BLaER1 (cell line): Measurements from ENCODE around the gene EIF4G1.

ENCODE experiments used
- H3K27ac ChIP-seq: shearing (Covaris generic); formaldehyde crosslinking; 2 replicates; pipeline ENCODE4 v1.8.1; 2022
- H3K27me3 ChIP-seq: shearing (Covaris generic); formaldehyde crosslinking; 2 replicates; pipeline ENCODE4 v1.8.1; 2022
- H3K36me3 ChIP-seq: shearing (Covaris generic); formaldehyde crosslinking; 2 replicates; pipeline ENCODE4 v1.8.1; 2022
- H3K4me1 ChIP-seq: shearing (Covaris generic); formaldehyde crosslinking; 2 replicates; pipeline ENCODE4 v1.8.1; 2022
- H3K4me2 ChIP-seq: shearing (Covaris generic); formaldehyde crosslinking; 2 replicates; pipeline ENCODE4 v1.8.1; 2022
- H3K4me3 ChIP-seq: shearing (Covaris generic); formaldehyde crosslinking; 2 replicates; pipeline ENCODE4 v1.8.1; 2022
- H3K9ac ChIP-seq: shearing (Covaris generic); formaldehyde crosslinking; 2 replicates; pipeline ENCODE4 v1.8.1; 2022
- H3K9me3 ChIP-seq: shearing (Covaris generic); formaldehyde crosslinking; 2 replicates; pipeline ENCODE4 v1.8.1; 2022
- H4K20me1 ChIP-seq: shearing (Covaris generic); formaldehyde crosslinking; 2 replicates; pipeline ENCODE4 v1.8.1; 2022
- Cebpa-rat ChIP-seq: shearing (Covaris generic); IDR thresholded peaks from 2 replicates; pipeline ENCODE4 v1.8.1; 2022

EIF4G1 gene

GRCh38 chr3:184348057-184348382 is 33.6 kb downstream of the EIF4G1 start:
- Histone ChIP-seq H3K27ac (no peak overlapping the region), H3K4me2 (no peak overlapping the region), H3K4me1 (peaks cover 5% of the 10 kb centered on the region; the same call in 1 of the 2 replicates), H3K9me3 (no peaks in the 10 kb centered on the region), H3K9ac (no peak overlapping the region), H3K4me3 (no peak overlapping the region), H3K36me3 (peaks cover 69% of the 10 kb centered on the region), H4K20me1 (peaks cover 8% of the 10 kb centered on the region; the same call in 1 of the 2 replicates), H3K27me3 (no peaks in the 10 kb centered on the region)
- no peak for TF ChIP-seq Cebpa-rat

DNA sequence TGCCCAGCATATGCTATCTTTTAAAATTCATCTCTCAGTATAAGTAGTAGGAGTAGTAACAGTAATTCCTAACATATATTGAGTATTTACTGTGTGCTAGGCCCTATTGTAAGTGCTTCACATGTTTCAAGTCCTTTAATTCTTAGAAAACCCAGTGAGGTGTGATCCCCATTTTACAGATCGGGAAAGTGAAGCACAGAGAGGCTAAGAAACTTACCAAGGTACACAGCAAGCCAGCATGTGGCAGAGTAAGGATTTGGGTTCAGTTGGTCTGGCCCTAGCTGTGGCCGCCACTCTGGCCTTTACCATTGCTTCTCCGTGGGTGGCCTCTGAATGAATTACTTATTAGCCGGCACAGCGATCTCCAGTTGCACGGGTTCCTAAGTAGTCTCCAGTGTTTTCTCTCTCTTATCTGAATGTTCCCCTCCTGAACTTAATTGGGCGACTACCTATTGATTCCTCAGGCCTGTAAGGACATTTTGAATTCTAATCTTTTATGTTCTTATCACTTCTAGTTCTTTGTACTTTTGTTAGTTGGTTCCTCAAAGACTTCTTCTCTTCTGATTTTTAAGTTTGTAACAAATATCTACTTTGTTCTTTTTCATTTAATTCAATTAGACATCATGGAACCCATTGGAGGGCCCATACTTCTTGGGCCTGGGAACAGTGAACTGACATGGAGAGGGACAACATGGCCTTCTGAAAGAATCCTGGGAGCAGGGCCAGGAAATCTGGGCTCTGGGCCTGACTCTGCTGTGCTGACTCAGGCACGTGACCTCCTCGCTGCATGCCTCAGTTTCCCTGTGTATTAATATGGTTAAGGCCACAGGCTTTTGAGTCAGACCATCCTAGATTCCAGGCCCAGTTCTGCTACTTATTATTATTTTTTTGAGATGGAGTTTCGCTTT is 35.4 kb downstream of the EIF4G1 start:
- no peak overlapping the region for H3K4me2 ChIP-seq
- H3K27me3 ChIP-seq, result no peaks in the 10 kb centered on the region
- peaks cover 66% of the 10 kb centered on the region for H3K36me3 ChIP-seq
- peaks cover 5% of the 10 kb centered on the region; the same call in 1 of the 2 replicates for H3K4me1 ChIP-seq
- H3K4me3 ChIP-seq, result no peak overlapping the region
- no peak overlapping the region for H3K9ac ChIP-seq
- H3K9me3 ChIP-seq, result no peaks in the 10 kb centered on the region
- no peak overlapping the region for H3K27ac ChIP-seq
- no peak for TF ChIP-seq Cebpa-rat
- peaks cover 8% of the 10 kb centered on the region; the same call in 1 of the 2 replicates for H4K20me1 ChIP-seq

DNA sequence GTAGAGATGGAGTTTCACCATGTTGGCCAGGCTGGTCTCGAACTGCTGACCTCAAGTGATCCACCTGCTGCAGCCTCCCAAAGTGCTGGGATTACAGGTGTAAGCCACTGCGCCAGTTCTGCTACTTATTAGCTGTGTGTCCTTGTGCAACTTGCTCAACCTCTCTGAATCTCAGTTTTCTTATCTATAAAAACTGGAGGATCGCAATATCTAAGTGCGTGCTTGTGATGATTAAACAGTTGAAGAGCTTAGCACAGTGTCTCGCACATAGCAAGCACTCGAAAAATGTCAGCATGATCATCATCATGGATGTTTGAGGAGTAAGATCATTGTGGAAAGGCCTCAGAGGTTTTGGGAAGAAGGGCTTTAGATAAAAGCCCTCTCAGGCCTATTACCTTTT is 36.2 kb downstream of the EIF4G1 start:
- Histone ChIP-seq H3K4me2 (no peak overlapping the region), H3K4me1 (0 out of 2 replicates have a peak, but pooled peaks cover under 1% of the 10 kb centered on the region), H3K4me3 (no peak overlapping the region), H3K27ac (no peak overlapping the region), H3K9me3 (no peaks in the 10 kb centered on the region), H3K27me3 (no peaks in the 10 kb centered on the region), H3K36me3 (peaks cover 72% of the 10 kb centered on the region), H3K9ac (no peak overlapping the region), H4K20me1 (peaks cover 8% of the 10 kb centered on the region; the same call in 1 of the 2 replicates)
- no peak for TF ChIP-seq Cebpa-rat

- peak overlapping the region; percentile 13; the same call in 1 of the 2 replicates for H3K9ac ChIP-seq
- H4K20me1 ChIP-seq, result no peaks in the 10 kb centered on the region
- H3K4me2 ChIP-seq, result no peak overlapping the region
- H3K9me3 ChIP-seq, result no peaks in the 10 kb centered on the region
- no peaks in the 10 kb centered on the region for H3K27me3 ChIP-seq
- peaks cover 73% of the 10 kb centered on the region for H3K36me3 ChIP-seq
- H3K27ac ChIP-seq, result no peak overlapping the region
- H3K4me1 ChIP-seq, result no peaks in the 10 kb centered on the region
- H3K4me3 ChIP-seq, result no peak overlapping the region
- no peak for TF ChIP-seq Cebpa-rat
Measured at GRCh38 chr3:184351511-184352148, 37.2 kb downstream of the EIF4G1 start.

- H3K27ac ChIP-seq, result no peak overlapping the region
- peaks cover 74% of the 10 kb centered on the region for H3K36me3 ChIP-seq
- H3K9ac ChIP-seq, result peak overlapping the region; percentile 13; the same call in 1 of the 2 replicates
- no peaks in the 10 kb centered on the region for H3K4me1 ChIP-seq
- TF ChIP-seq Cebpa-rat, result no peak
- H3K4me2 ChIP-seq, result no peak overlapping the region
- H3K9me3 ChIP-seq, result no peaks in the 10 kb centered on the region
- H3K27me3 ChIP-seq, result no peaks in the 10 kb centered on the region
- H3K4me3 ChIP-seq, result no peak overlapping the region
- H4K20me1 ChIP-seq, result no peaks in the 10 kb centered on the region
Measured at GRCh38 chr3:184352149-184352785, 37.9 kb downstream of the EIF4G1 start.

DNA sequence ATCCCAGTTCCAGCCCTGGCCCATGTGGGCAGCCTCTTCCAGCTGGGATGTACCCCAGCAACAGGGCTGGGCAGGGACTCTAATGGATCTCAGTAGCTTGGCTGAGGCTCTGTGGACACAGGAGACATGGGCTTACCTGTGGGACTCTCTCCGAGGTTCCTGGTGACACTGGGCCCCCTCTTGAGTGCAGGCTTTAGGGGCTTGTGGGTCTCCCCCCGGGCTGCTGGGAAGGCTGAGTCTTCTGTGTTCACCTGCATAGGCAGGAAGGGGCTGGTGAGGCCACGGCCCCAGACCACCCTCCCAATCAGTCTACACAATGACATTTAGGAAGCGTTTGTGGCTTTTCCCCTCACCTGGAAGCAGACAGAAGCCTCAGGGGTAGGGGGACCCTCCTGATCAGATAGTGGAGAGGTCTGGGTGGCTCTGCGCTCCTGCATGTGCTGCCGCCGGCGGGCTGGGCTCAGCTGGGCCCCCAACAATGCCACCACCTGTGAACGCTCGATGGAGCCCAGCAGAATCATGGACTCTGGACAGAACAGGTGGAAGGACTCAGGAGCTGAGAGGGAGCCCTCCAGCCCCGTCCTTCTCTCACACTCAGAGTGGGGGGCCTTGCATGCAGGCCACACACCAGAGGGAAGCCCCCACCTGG is 38.6 kb downstream of the EIF4G1 start:
- peaks cover 76% of the 10 kb centered on the region for H3K36me3 ChIP-seq
- H3K4me3 ChIP-seq, result no peak overlapping the region
- H3K4me1 ChIP-seq, result no peaks in the 10 kb centered on the region
- TF ChIP-seq Cebpa-rat, result no peak
- no peak overlapping the region for H3K4me2 ChIP-seq
- H3K9ac ChIP-seq, result no peak overlapping the region
- H3K27ac ChIP-seq, result no peak overlapping the region
- no peaks in the 10 kb centered on the region for H3K9me3 ChIP-seq
- H4K20me1 ChIP-seq, result no peaks in the 10 kb centered on the region
- no peaks in the 10 kb centered on the region for H3K27me3 ChIP-seq

- Histone ChIP-seq H3K9ac (no peak overlapping the region), H3K27me3 (no peaks in the 10 kb centered on the region), H3K4me2 (no peak overlapping the region), H3K4me3 (no peak overlapping the region), H4K20me1 (no peaks in the 10 kb centered on the region), H3K4me1 (no peaks in the 10 kb centered on the region), H3K27ac (no peak overlapping the region), H3K36me3 (peaks cover 81% of the 10 kb centered on the region), H3K9me3 (no peaks in the 10 kb centered on the region)
- TF ChIP-seq Cebpa-rat, result no peak
Measured at GRCh38 chr3:184353546-184353941, 39.1 kb downstream of the EIF4G1 start.

GRCh38 chr3:184354121-184354728 is 39.8 kb downstream of the EIF4G1 start:
- Histone ChIP-seq H3K9ac (no peak overlapping the region), H3K27ac (no peak overlapping the region), H4K20me1 (no peaks in the 10 kb centered on the region), H3K9me3 (no peaks in the 10 kb centered on the region), H3K4me3 (no peak overlapping the region), H3K27me3 (no peaks in the 10 kb centered on the region), H3K4me2 (no peak overlapping the region), H3K4me1 (no peaks in the 10 kb centered on the region), H3K36me3 (peaks cover 82% of the 10 kb centered on the region)
- TF ChIP-seq Cebpa-rat, result no peak

GRCh38 chr3:184354754-184355153 is 40.3 kb downstream of the EIF4G1 start:
- H3K9ac ChIP-seq, result no peak overlapping the region
- no peak for TF ChIP-seq Cebpa-rat
- peaks cover 77% of the 10 kb centered on the region for H3K36me3 ChIP-seq
- H3K27me3 ChIP-seq, result no peaks in the 10 kb centered on the region
- no peak overlapping the region for H3K4me3 ChIP-seq
- H3K27ac ChIP-seq, result no peak overlapping the region
- H4K20me1 ChIP-seq, result no peaks in the 10 kb centered on the region
- no peak overlapping the region for H3K4me2 ChIP-seq
- no peaks in the 10 kb centered on the region for H3K4me1 ChIP-seq
- no peaks in the 10 kb centered on the region for H3K9me3 ChIP-seq
